ENCODE results near the gene UBE2F.

The UBE2F gene

GRCh38 chr2:237998530-237998929 is 31.7 kb downstream of the UBE2F start:
- no peak overlapping the region for H3K9ac ChIP-seq (ENCODE audit: low read depth, low read length)
- no peak overlapping the region for H3K27ac ChIP-seq (ENCODE audit: low read depth, low read length)
- H3K27me3 ChIP-seq (ENCODE audit: control insufficient read depth, insufficient read depth, low read length): no peaks in the 10 kb centered on the region
- H3K4me1 ChIP-seq (ENCODE audit: control insufficient read depth, insufficient read depth, low read length): no peaks in the 10 kb centered on the region
- no peak overlapping the region for H3K4me3 ChIP-seq (ENCODE audit: low read depth, low read length)
- peaks cover 11% of the 10 kb centered on the region for H3K36me3 ChIP-seq (ENCODE audit: control insufficient read depth, insufficient read depth, low read length)
- no peaks in the 10 kb centered on the region for H3K9me3 ChIP-seq (ENCODE audit: control insufficient read depth, insufficient read depth, low read length)

DNA sequence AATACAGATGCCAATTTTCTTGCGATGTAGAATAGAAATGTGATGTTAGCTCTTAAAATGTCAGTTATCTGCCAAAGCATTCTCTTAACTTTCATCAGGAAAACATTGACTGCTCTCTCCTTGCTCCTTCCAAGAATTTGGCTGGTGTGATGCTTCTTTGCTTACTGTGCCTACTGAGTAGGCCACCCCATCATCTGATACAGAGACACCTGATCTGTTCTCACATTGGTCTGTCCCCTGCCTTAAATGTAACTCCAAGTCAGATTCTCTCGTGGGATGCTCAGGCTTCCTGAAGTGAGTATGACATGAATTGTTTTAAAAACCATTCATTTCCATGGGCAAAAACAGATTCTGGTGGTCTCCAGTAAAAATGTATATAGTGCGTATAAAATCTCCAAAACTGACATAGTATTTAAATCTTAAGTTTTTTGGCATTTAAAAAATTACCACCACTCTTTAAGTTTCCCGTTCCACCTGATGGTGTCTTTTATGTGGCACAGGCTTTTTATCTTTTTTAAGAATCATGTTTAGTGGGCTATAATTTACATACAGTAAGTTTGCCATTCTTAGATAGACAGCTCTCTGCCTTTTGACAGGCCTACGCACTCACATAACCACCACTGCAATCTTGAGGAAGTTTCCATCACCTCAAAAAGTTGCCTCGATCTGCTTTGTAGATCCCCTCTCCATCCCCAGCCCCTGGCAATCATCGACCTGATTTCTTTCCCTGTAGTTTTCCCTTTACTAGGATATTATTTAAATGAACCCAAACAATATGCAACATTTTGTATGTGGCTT is 36.6 kb downstream of the UBE2F start:
- H3K9ac ChIP-seq (ENCODE audit: low read depth, low read length): no peak overlapping the region
- H3K4me1 ChIP-seq (ENCODE audit: control insufficient read depth, insufficient read depth, low read length): no peaks in the 10 kb centered on the region
- no peaks in the 10 kb centered on the region for H3K9me3 ChIP-seq (ENCODE audit: control insufficient read depth, insufficient read depth, low read length)
- no peak overlapping the region for H3K27ac ChIP-seq (ENCODE audit: low read depth, low read length)
- H3K27me3 ChIP-seq (ENCODE audit: control insufficient read depth, insufficient read depth, low read length): no peaks in the 10 kb centered on the region
- H3K4me3 ChIP-seq (ENCODE audit: low read depth, low read length): no peak overlapping the region
- H3K36me3 ChIP-seq (ENCODE audit: control insufficient read depth, insufficient read depth, low read length): no peaks in the 10 kb centered on the region; the same call in 1 of the 2 replicates

- H3K27me3 ChIP-seq (ENCODE audit: control insufficient read depth, insufficient read depth, low read length): no peaks in the 10 kb centered on the region
- H3K4me3 ChIP-seq (ENCODE audit: low read depth, low read length): no peak overlapping the region
- no peaks in the 10 kb centered on the region for H3K9me3 ChIP-seq (ENCODE audit: control insufficient read depth, insufficient read depth, low read length)
- H3K4me1 ChIP-seq (ENCODE audit: control insufficient read depth, insufficient read depth, low read length): no peaks in the 10 kb centered on the region
- H3K9ac ChIP-seq (ENCODE audit: low read depth, low read length): no peak overlapping the region
- H3K27ac ChIP-seq (ENCODE audit: low read depth, low read length): no peak overlapping the region
- no peaks in the 10 kb centered on the region; the same call in 1 of the 2 replicates for H3K36me3 ChIP-seq (ENCODE audit: control insufficient read depth, insufficient read depth, low read length)
Observed at GRCh38 chr2:238004077-238004830, 37.4 kb downstream of the UBE2F start.

DNA sequence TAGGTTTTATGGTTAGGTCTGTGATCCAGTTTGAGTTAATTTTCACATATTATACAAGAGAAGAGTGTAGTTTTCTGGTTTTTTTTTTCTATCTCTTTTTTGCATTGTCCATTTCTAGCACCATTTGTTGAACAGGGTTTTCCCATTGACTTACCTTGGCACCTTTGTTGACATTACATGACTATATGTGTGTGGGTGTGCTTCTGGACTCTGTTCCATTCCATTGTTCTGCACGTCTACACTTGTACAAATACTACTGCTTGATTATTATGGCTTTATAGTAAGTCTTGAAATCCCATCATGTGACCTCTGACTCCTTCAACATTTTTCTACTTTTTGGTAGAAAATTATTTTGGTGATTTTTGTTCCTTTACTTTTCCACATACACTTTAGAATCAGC is 38.7 kb downstream of the UBE2F start:
- Histone ChIP-seq H3K36me3 (ENCODE audit: control insufficient read depth, insufficient read depth, low read length) (no peaks in the 10 kb centered on the region), H3K4me1 (ENCODE audit: control insufficient read depth, insufficient read depth, low read length) (no peaks in the 10 kb centered on the region), H3K4me3 (ENCODE audit: low read depth, low read length) (no peak overlapping the region), H3K9ac (ENCODE audit: low read depth, low read length) (no peak overlapping the region), H3K27ac (ENCODE audit: low read depth, low read length) (no peak overlapping the region), H3K27me3 (ENCODE audit: control insufficient read depth, insufficient read depth, low read length) (no peaks in the 10 kb centered on the region), H3K9me3 (ENCODE audit: control insufficient read depth, insufficient read depth, low read length) (no peaks in the 10 kb centered on the region)

DNA sequence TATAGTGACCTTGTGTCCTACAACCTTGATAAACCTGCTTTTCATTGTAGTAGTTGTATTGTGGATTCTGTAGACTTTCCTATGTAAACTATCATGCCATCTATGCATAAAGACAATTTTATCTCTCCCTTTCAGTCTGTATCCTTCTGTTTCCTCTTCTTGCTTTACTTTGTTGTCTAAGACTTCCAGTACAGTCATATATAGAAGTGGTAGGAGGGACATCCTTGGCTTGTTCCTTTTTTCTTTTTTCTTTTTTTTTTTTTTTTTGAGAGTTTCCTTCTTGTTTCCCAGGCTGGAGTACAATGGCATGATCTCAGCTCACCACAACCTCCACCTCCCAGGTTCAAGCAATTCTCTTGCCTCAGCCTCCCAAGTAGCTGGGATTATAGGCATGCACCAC is 39.7 kb downstream of the UBE2F start:
- Histone ChIP-seq H3K4me1 (ENCODE audit: control insufficient read depth, insufficient read depth, low read length) (no peaks in the 10 kb centered on the region), H3K4me3 (ENCODE audit: low read depth, low read length) (no peak overlapping the region), H3K9ac (ENCODE audit: low read depth, low read length) (no peak overlapping the region), H3K9me3 (ENCODE audit: control insufficient read depth, insufficient read depth, low read length) (no peaks in the 10 kb centered on the region), H3K27ac (ENCODE audit: low read depth, low read length) (no peak overlapping the region), H3K27me3 (ENCODE audit: control insufficient read depth, insufficient read depth, low read length) (no peaks in the 10 kb centered on the region), H3K36me3 (ENCODE audit: control insufficient read depth, insufficient read depth, low read length) (no peaks in the 10 kb centered on the region)

DNA sequence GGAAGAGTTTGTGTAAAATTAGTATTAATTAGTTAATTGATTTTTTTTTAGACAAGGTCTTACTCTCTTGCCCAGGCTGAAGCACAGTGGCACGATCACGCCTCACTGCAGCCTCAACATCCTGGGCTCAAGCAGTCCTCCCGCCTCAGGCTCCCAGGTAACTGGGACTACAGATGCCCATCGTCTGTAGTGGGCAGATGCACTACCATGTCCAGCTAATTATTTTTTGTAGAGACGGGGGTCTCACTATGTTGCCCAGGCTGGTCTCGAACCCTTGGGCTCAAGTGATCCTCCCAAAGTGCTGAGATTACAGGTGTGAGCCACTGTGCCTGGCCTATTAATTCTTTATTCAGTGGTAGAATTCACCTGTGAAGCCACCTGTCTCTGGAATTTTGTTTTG is 41.1 kb downstream of the UBE2F start:
- Histone ChIP-seq H3K27me3 (ENCODE audit: control insufficient read depth, insufficient read depth, low read length) (no peaks in the 10 kb centered on the region), H3K36me3 (ENCODE audit: control insufficient read depth, insufficient read depth, low read length) (no peaks in the 10 kb centered on the region), H3K4me3 (ENCODE audit: low read depth, low read length) (no peak overlapping the region), H3K9me3 (ENCODE audit: control insufficient read depth, insufficient read depth, low read length) (no peaks in the 10 kb centered on the region), H3K9ac (ENCODE audit: low read depth, low read length) (no peak overlapping the region), H3K4me1 (ENCODE audit: control insufficient read depth, insufficient read depth, low read length) (no peaks in the 10 kb centered on the region), H3K27ac (ENCODE audit: low read depth, low read length) (no peak overlapping the region)

DNA sequence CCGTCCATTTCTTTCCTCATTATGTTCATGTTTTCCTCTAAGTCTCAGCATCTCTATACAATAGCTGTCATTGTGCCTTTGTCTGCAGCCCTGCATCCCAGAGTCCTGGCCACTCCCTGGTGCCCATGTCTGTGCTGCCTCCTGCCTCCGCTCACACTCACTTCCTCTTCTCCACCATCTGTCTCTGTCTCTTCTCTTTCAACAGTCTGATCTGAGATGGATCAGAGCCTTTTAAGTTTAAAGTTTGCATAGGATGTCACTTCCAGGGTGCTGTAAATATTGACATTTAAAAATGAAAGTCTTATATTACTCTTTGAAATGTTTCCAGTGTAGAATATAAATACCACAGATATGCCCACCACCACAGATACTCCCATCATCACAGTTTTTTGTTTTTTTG is 42.7 kb downstream of the UBE2F start:
- H3K27me3 ChIP-seq (ENCODE audit: control insufficient read depth, insufficient read depth, low read length): no peaks in the 10 kb centered on the region
- H3K4me1 ChIP-seq (ENCODE audit: control insufficient read depth, insufficient read depth, low read length): no peaks in the 10 kb centered on the region
- no peaks in the 10 kb centered on the region; the same call in 1 of the 2 replicates for H3K36me3 ChIP-seq (ENCODE audit: control insufficient read depth, insufficient read depth, low read length)
- H3K27ac ChIP-seq (ENCODE audit: low read depth, low read length): no peak overlapping the region
- H3K9ac ChIP-seq (ENCODE audit: low read depth, low read length): no peak overlapping the region
- no peaks in the 10 kb centered on the region for H3K9me3 ChIP-seq (ENCODE audit: control insufficient read depth, insufficient read depth, low read length)
- H3K4me3 ChIP-seq (ENCODE audit: low read depth, low read length): no peak overlapping the region

DNA sequence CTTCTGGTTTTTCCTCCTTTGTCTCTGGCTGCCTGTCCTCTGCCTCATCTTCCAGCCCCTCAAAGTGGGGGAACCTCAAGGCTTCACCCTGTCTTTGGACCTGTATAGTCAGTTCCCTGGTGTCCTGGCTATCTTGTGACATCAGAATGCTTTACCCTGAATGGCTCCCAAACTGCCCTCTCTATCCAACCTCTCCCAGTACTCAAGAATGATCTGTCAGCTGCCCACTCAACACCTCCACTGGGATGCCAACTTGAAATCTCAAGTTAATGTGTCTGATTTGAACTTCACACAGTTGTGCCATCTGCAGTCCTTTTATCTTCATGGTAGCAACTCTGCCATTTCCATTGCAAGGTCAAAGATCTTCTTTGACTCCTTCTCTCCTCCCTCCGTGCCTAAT is 43.8 kb downstream of the UBE2F start:
- Histone ChIP-seq H3K4me1 (ENCODE audit: control insufficient read depth, insufficient read depth, low read length) (no peaks in the 10 kb centered on the region), H3K9me3 (ENCODE audit: control insufficient read depth, insufficient read depth, low read length) (no peaks in the 10 kb centered on the region), H3K27me3 (ENCODE audit: control insufficient read depth, insufficient read depth, low read length) (no peaks in the 10 kb centered on the region), H3K9ac (ENCODE audit: low read depth, low read length) (no peak overlapping the region), H3K27ac (ENCODE audit: low read depth, low read length) (no peak overlapping the region), H3K4me3 (ENCODE audit: low read depth, low read length) (no peak overlapping the region), H3K36me3 (ENCODE audit: control insufficient read depth, insufficient read depth, low read length) (no peaks in the 10 kb centered on the region; the same call in 1 of the 2 replicates)

DNA sequence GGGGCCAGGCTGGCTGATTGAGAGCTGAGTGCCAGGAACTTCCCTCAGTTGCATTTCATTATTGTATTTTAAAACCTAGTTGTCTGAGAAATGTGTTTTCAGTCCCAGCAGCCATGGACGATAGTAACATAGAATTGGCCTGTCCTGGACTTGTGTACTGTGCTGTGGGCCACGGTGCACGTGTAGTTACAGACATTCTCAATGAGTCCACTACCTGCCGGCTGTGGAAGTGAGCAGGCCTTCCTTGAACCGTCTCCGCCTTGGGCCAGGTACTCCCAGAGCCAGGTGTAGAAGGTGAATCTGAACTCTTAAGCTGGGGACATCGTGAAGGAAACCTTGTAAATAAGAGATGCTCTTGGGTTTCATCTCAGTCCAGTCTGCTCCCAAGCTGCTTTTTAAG is 47.0 kb downstream of the UBE2F start:
- Histone ChIP-seq H3K9me3 (ENCODE audit: control insufficient read depth, insufficient read depth, low read length) (no peaks in the 10 kb centered on the region), H3K4me3 (ENCODE audit: low read depth, low read length) (no peak overlapping the region), H3K4me1 (ENCODE audit: control insufficient read depth, insufficient read depth, low read length) (no peaks in the 10 kb centered on the region), H3K9ac (ENCODE audit: low read depth, low read length) (no peak overlapping the region), H3K27me3 (ENCODE audit: control insufficient read depth, insufficient read depth, low read length) (no peaks in the 10 kb centered on the region), H3K36me3 (ENCODE audit: control insufficient read depth, insufficient read depth, low read length) (peaks cover 7% of the 10 kb centered on the region), H3K27ac (ENCODE audit: low read depth, low read length) (no peak overlapping the region)

DNA sequence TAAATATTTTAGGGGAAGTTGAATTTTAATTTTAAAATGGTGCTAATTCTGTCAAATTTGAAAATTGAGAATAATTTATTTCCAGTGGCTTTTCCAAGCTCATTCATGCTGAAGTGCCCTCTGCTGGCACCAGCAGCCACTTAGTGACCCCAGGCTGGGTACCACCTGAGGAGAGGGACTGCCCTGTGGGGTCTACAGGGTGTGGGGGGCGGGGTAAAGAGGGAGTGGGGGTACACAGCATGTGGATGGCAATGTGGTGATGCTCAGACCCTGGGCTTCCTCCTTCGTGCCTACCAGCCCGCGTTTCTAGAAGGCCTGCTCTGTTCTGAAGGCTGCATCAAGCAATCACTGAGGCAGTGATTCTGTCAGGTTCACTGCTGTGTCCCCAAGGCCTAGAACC is 48.9 kb downstream of the UBE2F start:
- Histone ChIP-seq H3K27me3 (ENCODE audit: control insufficient read depth, insufficient read depth, low read length) (no peaks in the 10 kb centered on the region), H3K27ac (ENCODE audit: low read depth, low read length) (no peak overlapping the region), H3K4me1 (ENCODE audit: control insufficient read depth, insufficient read depth, low read length) (no peaks in the 10 kb centered on the region), H3K9ac (ENCODE audit: low read depth, low read length) (no peak overlapping the region), H3K36me3 (ENCODE audit: control insufficient read depth, insufficient read depth, low read length) (peaks cover 7% of the 10 kb centered on the region), H3K4me3 (ENCODE audit: low read depth, low read length) (no peak overlapping the region), H3K9me3 (ENCODE audit: control insufficient read depth, insufficient read depth, low read length) (no peaks in the 10 kb centered on the region)

- Histone ChIP-seq H3K27ac (ENCODE audit: low read depth, low read length) (no peak overlapping the region), H3K27me3 (ENCODE audit: control insufficient read depth, insufficient read depth, low read length) (no peaks in the 10 kb centered on the region), H3K9ac (ENCODE audit: low read depth, low read length) (no peak overlapping the region), H3K9me3 (ENCODE audit: control insufficient read depth, insufficient read depth, low read length) (no peaks in the 10 kb centered on the region), H3K4me1 (ENCODE audit: control insufficient read depth, insufficient read depth, low read length) (no peaks in the 10 kb centered on the region), H3K4me3 (ENCODE audit: low read depth, low read length) (no peak overlapping the region), H3K36me3 (ENCODE audit: control insufficient read depth, insufficient read depth, low read length) (peaks cover 11% of the 10 kb centered on the region)
Observed at GRCh38 chr2:238016526-238016925, 49.7 kb downstream of the UBE2F start.

All from HUES48 (cell line).